KMS-11 (cell line): ENCODE results near the gene C2orf72.

ENCODE experiments used
- H2AFZ ChIP-seq: fragments of 200-600 bp; sonication (generic); 2 replicates; pipeline ENCODE4 v1.6.1; 2016; ENCODE audit warnings: antibody characterized with exemption, mixed run types, low read depth
- H3K27ac ChIP-seq: fragments of 200-600 bp; sonication (generic); 2 replicates; pipeline ENCODE4 v1.6.1; 2016; ENCODE audit warnings: mild to moderate bottlenecking, mixed run types
- H3K27me3 ChIP-seq: fragments of 200-600 bp; sonication (generic); 2 replicates; pipeline ENCODE4 v1.6.1; 2017; ENCODE audit warnings: mild to moderate bottlenecking, low read depth, mixed run types, moderate library complexity; ENCODE audit not compliant: insufficient read depth
- H3K36me3 ChIP-seq: fragments of 200-600 bp; sonication (generic); 2 replicates; pipeline ENCODE4 v1.6.1; 2017; ENCODE audit warnings: mild to moderate bottlenecking, mixed run types; ENCODE audit not compliant: insufficient read depth
- H3K4me1 ChIP-seq: fragments of 200-600 bp; sonication (generic); 2 replicates; pipeline ENCODE4 v1.6.1; 2016; ENCODE audit warnings: mild to moderate bottlenecking, low read depth, mixed run types; ENCODE audit not compliant: poor library complexity, severe bottlenecking
- H3K4me2 ChIP-seq: fragments of 200-600 bp; sonication (generic); 2 replicates; pipeline ENCODE4 v1.7.0; 2016; ENCODE audit warnings: mild to moderate bottlenecking, mixed run types
- H3K4me3 ChIP-seq: fragments of 200-600 bp; sonication (generic); IDR thresholded peaks from 2 replicates; pipeline ENCODE4 v1.6.1; 2017; ENCODE audit warnings: low read depth, low read length, mixed read lengths; ENCODE audit not compliant: insufficient read depth
- H3K79me2 ChIP-seq: fragments of 200-600 bp; sonication (generic); 2 replicates; pipeline ENCODE4 v1.6.1; 2016; ENCODE audit warnings: low read depth, mixed run types; ENCODE audit not compliant: insufficient read depth
- H3K9ac ChIP-seq: fragments of 200-600 bp; sonication (generic); 2 replicates; pipeline ENCODE4 v1.6.1; 2016; ENCODE audit warnings: mild to moderate bottlenecking, mixed run types
- H4K20me1 ChIP-seq: fragments of 200-600 bp; sonication (generic); 2 replicates; pipeline ENCODE4 v1.6.1; 2016; ENCODE audit warnings: mild to moderate bottlenecking, mixed run types; ENCODE audit not compliant: insufficient read depth
- CTCF ChIP-seq: fragments of 200-600 bp; sonication (generic); conservative IDR thresholded peaks from 2 replicates; pipeline ENCODE4 v1.6.1; 2017; ENCODE audit warnings: low read depth, mild to moderate bottlenecking, antibody characterized with exemption, low read length, moderate library complexity, mixed read lengths

C2orf72 gene

GRCh38 chr2:230999477-230999876, 37.8 kb upstream of the C2orf72 start:
- no peak overlapping the region for H3K9ac ChIP-seq
- H3K27me3 ChIP-seq, result no peaks in the 10 kb centered on the region
- no peak for TF ChIP-seq CTCF
- no peak overlapping the region for H3K27ac ChIP-seq
- H3K4me3 ChIP-seq, result no peak overlapping the region
- H4K20me1 ChIP-seq, result no peaks in the 10 kb centered on the region
- H3K4me2 ChIP-seq, result no peak overlapping the region
- no peaks in the 10 kb centered on the region for H3K4me1 ChIP-seq
- H2AFZ ChIP-seq, result no peak overlapping the region
- no peaks in the 10 kb centered on the region for H3K79me2 ChIP-seq
- no peaks in the 10 kb centered on the region for H3K36me3 ChIP-seq

DNA sequence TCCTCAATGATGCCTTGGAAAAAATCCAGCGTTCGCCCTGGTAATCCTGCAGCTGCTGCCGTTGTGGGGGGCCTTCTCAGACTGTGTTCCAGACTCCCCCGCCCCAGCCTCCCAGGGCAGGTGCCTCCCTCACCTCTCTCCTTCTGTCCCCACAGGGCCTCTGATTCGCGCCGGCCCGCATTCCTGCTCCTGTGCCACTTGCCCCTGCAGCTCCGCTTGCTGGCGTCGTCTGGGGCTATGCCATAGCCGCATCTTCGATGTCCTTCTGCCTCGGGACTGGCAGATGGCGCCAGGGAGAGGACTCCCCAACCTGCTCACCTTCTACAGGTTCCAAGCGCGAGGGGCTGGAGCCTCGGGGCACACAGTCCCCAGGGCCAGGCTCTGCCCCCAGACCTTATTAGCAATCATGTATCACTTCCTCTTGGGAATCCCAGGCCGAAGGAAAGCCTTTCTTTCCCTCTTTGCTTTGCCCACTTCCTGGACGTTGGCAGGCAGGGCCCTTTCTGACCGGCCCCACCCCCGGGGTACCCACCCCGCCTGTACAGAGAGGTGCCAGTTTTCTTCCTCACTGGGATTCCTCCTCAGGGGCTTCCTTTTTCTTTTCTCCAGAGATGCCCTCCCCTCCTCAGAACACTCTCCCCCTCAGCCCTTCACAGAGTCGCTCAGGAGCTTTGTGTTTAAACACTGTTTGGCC, 37.0 kb upstream of the C2orf72 start:
- Histone ChIP-seq H3K79me2 (no peaks in the 10 kb centered on the region), H3K4me2 (no peak overlapping the region), H3K4me3 (no peak overlapping the region), H3K9ac (no peak overlapping the region), H2AFZ (no peak overlapping the region), H4K20me1 (no peaks in the 10 kb centered on the region), H3K4me1 (no peaks in the 10 kb centered on the region), H3K36me3 (no peaks in the 10 kb centered on the region), H3K27me3 (no peaks in the 10 kb centered on the region), H3K27ac (no peak overlapping the region)
- no peak for TF ChIP-seq CTCF

- no peaks in the 10 kb centered on the region for H3K79me2 ChIP-seq
- no peak overlapping the region for H3K9ac ChIP-seq
- H3K27ac ChIP-seq, result no peak overlapping the region
- no peaks in the 10 kb centered on the region for H3K27me3 ChIP-seq
- no peaks in the 10 kb centered on the region for H3K4me1 ChIP-seq
- no peak for TF ChIP-seq CTCF
- no peaks in the 10 kb centered on the region for H4K20me1 ChIP-seq
- no peak overlapping the region for H3K4me3 ChIP-seq
- no peak overlapping the region for H3K4me2 ChIP-seq
- H3K36me3 ChIP-seq, result no peaks in the 10 kb centered on the region
- H2AFZ ChIP-seq, result no peak overlapping the region
These were observed 36.3 kb upstream of the C2orf72 start for GRCh38 chr2:231001036-231001435.

GRCh38 chr2:231001921-231002320, 35.4 kb upstream of the C2orf72 start:
- no peak overlapping the region for H3K27ac ChIP-seq
- TF ChIP-seq CTCF, result no peak
- no peak overlapping the region for H2AFZ ChIP-seq
- no peak overlapping the region for H3K9ac ChIP-seq
- no peaks in the 10 kb centered on the region for H3K36me3 ChIP-seq
- H4K20me1 ChIP-seq, result no peaks in the 10 kb centered on the region
- H3K27me3 ChIP-seq, result no peaks in the 10 kb centered on the region
- no peaks in the 10 kb centered on the region for H3K79me2 ChIP-seq
- no peak overlapping the region for H3K4me3 ChIP-seq
- H3K4me2 ChIP-seq, result no peak overlapping the region
- no peaks in the 10 kb centered on the region for H3K4me1 ChIP-seq
